RWPE1 (cell line): ENCODE measurements around the gene EMSY.
"Not testable (repeated sequence)": the region's sequence is repeated elsewhere in the genome, so short reads cannot be mapped to it uniquely, and the experiment has no call there.

Experiments used
- CTCF ChIA-PET: fragments of 350-600 bp; sonication (Branson Sonifier 250); formaldehyde crosslinking; extraction: SDS; loops from one replicate; lab custom pipeline; 2021; lab: Yijun Ruan, JAX
- POLR2A ChIA-PET: fragments of 400-600 bp; formaldehyde crosslinking; extraction: SDS; loops from one replicate; lab custom pipeline; 2020; ENCODE audit warnings: antibody characterized with exemption; ENCODE audit not compliant: low non-redundant PET; lab: Yijun Ruan, JAX
- DNase-seq: peaks from one replicate; pipeline ENCODE4 v3.0.0; 2012; ENCODE audit warnings: low spot score
- H3K27ac ChIP-seq: fragments of 450-650 bp; 2 replicates; pipeline ENCODE4 v1.5.1; 2017
- CTCF ChIP-seq: fragments of 450-650 bp; conservative IDR thresholded peaks from 2 replicates; pipeline ENCODE4 v1.5.1; 2017; ENCODE audit warnings: low read depth, mild to moderate bottlenecking

EMSY gene

DNA sequence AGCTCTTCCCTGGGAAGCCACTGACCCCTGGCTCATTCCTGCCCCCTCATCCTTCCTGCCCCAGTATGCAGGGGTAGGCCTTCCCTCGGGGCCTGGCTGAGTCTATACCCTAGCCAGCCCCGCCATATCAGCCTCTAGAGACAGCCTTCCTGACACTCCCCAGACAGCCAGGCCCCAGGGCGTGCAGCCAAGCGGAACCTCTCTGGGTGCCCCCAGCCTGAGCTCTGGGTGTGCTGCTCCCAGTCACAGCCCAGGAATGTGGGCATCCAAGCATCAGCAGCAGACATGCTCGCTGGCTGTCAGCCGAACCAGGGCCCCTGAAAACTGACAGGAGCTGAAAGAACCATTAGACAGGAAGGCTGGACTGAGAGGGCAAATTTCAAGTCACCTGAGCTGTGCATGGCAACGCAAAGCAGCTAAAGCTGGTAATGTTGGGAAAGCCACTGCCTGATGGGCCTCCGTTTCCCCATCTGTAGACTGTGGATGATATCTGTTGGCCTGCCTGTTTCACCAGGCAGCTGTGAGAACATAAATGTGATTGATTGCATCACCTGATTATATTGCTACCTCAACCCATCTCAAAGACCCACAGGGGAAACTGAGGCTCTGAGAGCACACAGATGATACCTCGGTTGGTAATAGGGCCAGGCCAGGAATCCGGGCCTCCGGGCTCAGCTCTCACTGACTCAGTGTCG, 132.6 kb downstream of the EMSY start:
- POLR2A ChIA-PET: no interaction called here
- no peak for TF ChIP-seq CTCF
- peak overlapping the region; percentile 81 for H3K27ac ChIP-seq
- DNase-seq: peak; percentile 92
- CTCF ChIA-PET: interaction anchor here (0.5 to 0.8 kb wide), 3 partner anchors 109 to 999 kb away, joined by 3 to 4 read pairs (median 3); no protein-coding TSS in a partner anchor

DNA sequence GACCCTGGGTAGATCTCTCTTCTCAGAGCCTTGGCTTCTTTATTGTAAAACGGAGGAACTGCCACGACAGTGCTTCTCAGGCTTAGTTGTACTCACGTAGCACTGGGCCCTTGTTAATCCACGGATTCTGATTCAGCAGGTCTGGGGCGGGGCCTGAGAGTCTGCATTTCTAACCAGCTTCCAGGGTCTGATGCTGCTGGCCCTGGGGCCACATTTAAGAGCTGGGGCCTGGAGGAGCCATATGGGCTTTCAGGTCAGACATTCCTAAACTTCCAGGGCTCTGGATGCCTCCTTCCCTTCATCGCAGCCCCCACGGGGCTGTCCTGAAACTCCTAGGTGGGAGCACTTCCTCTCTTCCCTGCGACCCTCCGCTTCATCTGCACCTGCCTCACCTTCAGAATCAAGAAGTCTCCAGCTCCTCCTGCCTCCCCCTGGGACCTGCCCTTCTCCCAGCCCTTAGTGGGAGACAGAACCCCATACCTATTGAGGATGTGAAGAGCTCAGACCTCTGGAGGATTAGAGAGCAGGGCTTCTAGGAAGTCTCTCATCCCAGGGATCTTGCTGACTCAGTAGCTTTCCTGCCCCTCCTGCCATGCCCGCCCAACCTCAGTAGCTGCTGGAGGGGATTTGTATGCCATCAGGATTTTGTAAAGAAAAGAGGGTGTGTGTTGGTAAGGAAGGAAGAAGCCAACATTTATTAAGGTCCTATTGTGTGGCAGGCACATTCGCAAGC, 133.3 kb downstream of the EMSY start:
- CTCF ChIA-PET: interaction anchor here (0.5 to 0.7 kb wide), 2 partner anchors 15 to 108 kb away, joined by 3 read pairs; no protein-coding TSS in a partner anchor
- peak overlapping the region; percentile 81 for H3K27ac ChIP-seq
- POLR2A ChIA-PET: no interaction called here
- no peak for DNase-seq
- no peak for TF ChIP-seq CTCF

- POLR2A ChIA-PET: no interaction called here
- CTCF ChIA-PET: interaction anchor here (0.7 kb wide), 1 partner anchor 16 kb away, joined by 3 read pairs; no protein-coding TSS in a partner anchor
- no peak for DNase-seq
- TF ChIP-seq CTCF: no peak
- peak overlapping the region; percentile 81; the same call in 1 of the 2 replicates for H3K27ac ChIP-seq
Measured at GRCh38 chr11:76578654-76579055, 133.8 kb downstream of the EMSY start.

- ChIA-PET CTCF (no interaction called here), POLR2A (no interaction called here)
- no peak overlapping the region for H3K27ac ChIP-seq
- no peak for DNase-seq
- no peak for TF ChIP-seq CTCF
Measured at GRCh38 chr11:76579056-76579751, 134.4 kb downstream of the EMSY start.

DNA sequence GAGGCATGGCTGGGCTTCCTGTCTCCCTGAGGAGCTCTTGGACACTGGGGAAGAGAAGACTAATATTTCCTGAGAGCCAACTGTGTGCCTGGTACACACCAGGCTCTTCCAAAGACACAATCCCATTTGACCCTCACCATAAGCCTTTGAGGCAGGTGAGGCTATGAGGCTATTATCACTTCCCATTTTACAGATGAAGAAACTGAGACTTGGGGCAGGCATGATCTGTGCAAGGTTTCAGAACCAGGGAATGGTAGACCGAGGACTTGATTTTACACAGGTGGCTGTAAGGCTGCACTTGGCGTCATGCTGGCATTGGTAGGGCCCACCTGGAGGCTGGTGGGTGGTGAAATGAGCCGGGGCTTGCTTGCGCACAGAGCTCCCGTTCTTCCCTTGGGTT, 134.9 kb downstream of the EMSY start:
- TF ChIP-seq CTCF: no peak
- CTCF ChIA-PET: no interaction called here
- H3K27ac ChIP-seq: no peak overlapping the region
- POLR2A ChIA-PET: no interaction called here
- no peak for DNase-seq

GRCh38 chr11:76582471-76582870, 137.7 kb downstream of the EMSY start:
- H3K27ac ChIP-seq, CTCF ChIA-PET, POLR2A ChIA-PET, DNase-seq: not testable (repeated sequence)
